ENCODE results near the gene GEMIN2. TPM values are rescaled to one million over a fixed set of nuclear protein-coding genes. Genes with fewer than 3 reads are reported as not detected.

Gene GEMIN2
- total and polyA plus RNA-seq, 11 donors, result 3.8 to 18.2 (median 7.4) TPM

DNA sequence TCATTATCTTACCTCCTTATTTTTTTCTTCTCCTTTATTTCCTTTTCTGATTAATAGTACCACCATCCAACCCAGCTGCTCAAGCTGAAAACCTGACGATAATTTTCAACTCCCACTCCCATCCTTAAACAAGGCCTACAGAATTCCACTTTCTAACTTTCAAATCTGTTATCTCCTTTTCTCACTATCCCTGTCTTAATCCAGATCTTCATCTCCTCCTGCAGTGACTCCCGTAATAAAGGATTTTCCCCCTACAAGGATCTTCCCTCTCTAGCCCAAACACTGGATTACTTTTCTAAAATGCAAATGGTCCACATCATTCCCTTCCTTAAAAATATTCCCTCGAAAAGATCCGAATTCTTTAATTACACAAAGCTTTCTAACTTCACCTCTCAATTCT, 54.5 kb downstream of the GEMIN2 start:
- ATAC-seq, result no peak
- no peak for DNase-seq
- WGBS, 4 donors, result 72 to 76% (median 73%) methylated on average over 4 of the region's 4 CpGs
- H3K4me3 ChIP-seq, result peak overlapping the region in 9 of 12 donors; percentile 69 to 88 (median 85)
- TF ChIP-seq, protein P1, sequence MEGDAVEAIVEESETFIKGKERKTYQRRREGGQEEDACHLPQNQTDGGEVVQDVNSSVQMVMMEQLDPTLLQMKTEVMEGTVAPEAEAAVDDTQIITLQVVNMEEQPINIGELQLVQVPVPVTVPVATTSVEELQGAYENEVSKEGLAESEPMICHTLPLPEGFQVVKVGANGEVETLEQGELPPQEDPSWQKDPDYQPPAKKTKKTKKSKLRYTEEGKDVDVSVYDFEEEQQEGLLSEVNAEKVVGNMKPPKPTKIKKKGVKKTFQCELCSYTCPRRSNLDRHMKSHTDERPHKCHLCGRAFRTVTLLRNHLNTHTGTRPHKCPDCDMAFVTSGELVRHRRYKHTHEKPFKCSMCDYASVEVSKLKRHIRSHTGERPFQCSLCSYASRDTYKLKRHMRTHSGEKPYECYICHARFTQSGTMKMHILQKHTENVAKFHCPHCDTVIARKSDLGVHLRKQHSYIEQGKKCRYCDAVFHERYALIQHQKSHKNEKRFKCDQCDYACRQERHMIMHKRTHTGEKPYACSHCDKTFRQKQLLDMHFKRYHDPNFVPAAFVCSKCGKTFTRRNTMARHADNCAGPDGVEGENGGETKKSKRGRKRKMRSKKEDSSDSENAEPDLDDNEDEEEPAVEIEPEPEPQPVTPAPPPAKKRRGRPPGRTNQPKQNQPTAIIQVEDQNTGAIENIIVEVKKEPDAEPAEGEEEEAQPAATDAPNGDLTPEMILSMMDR (IDR thresholded peaks at IDR 0.05), result no peak
- TF ChIP-seq POLR2A (IDR thresholded peaks at IDR 0.05), result no peak
- no peaks in the 10 kb centered on the region for H3K27me3 ChIP-seq
- intact Hi-C loops (cut with DNase I), result loop anchor here in 3 of 10 donors (5.0 to 10.0 kb wide), 3 partner anchors 54 to 256 kb away; partner anchors contain the start of gene GEMIN2 (in 1 of the 3)
- H3K27ac ChIP-seq, result peak overlapping the region in 1 of 12 donors; percentile 98
- peaks cover 0 to 40% (median 26%) of the 10 kb centered on the region in 12 donors for H3K4me1 ChIP-seq
- H3K36me3 ChIP-seq, result peaks cover 0 to 33% (median 10%) of the 10 kb centered on the region in 9 donors
- H3K9me3 ChIP-seq, result no peaks in the 10 kb centered on the region

DNA sequence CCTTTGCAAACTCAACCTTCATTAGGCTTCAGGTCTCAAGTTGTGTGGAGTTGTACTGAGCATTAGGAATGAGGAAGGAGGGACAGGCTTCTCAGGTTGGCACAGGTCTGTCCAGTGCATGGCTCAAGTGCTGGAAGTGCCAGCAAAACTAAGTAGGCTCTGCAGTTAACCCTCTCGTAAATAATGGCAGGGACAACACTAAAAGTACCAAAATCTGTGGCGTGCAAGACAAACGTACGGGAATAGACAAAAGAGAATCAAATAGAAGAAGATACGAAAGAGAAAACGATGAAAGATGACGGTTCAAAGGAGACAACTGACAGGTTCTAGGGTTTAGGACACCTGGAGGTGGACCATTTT, 55.4 kb downstream of the GEMIN2 start:
- Histone ChIP-seq H3K4me3 (peak overlapping the region; percentile 69 to 88 (median 82)), H3K36me3 (peaks cover 0 to 26% (median 4%) of the 10 kb centered on the region in 9 donors), H3K27ac (peak overlapping the region; percentile 89 to 99 (median 98)), H3K4me1 (peaks cover 0 to 45% (median 27%) of the 10 kb centered on the region in 12 donors), H3K27me3 (no peaks in the 10 kb centered on the region), H3K9me3 (no peaks in the 10 kb centered on the region)
- WGBS, 4 donors, result 0 to 1% (median 0%) methylated on average over 7 of the region's 7 CpGs
- DNase-seq, result no peak
- ATAC-seq, result peak in 3 of 4 donors; percentile 23 to 60 (median 35)
- TF ChIP-seq, protein P1 (IDR thresholded peaks at IDR 0.05), result no peak
- TF ChIP-seq POLR2A (IDR thresholded peaks at IDR 0.05), result no peak
- intact Hi-C loops (cut with DNase I), result loop anchor here in 3 of 10 donors (5.0 to 10.0 kb wide), 3 partner anchors 55 to 255 kb away; partner anchors contain the start of gene GEMIN2 (in 1 of the 3)

DNA sequence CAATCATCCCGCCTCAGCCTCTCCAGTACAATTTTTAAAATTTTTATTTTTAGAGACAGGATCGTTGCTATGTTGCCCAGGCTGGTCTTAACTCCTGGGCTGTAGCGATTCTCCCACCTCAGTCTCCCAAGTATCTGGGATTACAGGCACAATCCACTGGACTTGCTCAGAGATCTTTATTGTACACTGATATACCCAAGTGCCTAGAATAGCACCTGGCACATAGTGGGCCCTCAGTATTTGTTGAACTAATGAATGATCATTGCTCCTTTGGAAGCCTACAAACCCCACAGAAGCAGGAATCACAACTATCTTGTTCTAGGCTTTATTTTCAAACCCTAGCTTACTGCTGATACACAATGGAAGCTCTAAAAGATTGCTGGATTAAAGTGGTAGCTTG, 59.1 kb downstream of the GEMIN2 start:
- TF ChIP-seq, protein P1 (IDR thresholded peaks at IDR 0.05), result no peak
- TF ChIP-seq POLR2A (IDR thresholded peaks at IDR 0.05), result no peak
- no peak overlapping the region for H3K4me3 ChIP-seq
- intact Hi-C loops (cut with DNase I), result loop anchor here in 7 of 10 donors (5.0 to 10.0 kb wide), 7 partner anchors 61 to 262 kb away; partner anchors contain the start of genes FBXO33 (in 4 of the 7), SEC23A (in 4 of the 7) and GEMIN2 (in 1 of the 7)
- no peaks in the 10 kb centered on the region for H3K9me3 ChIP-seq
- H3K4me1 ChIP-seq, result peaks cover 0 to 44% (median 35%) of the 10 kb centered on the region in 12 donors
- peaks cover 0 to 21% (median 20%) of the 10 kb centered on the region in 9 donors for H3K36me3 ChIP-seq
- H3K27me3 ChIP-seq, result no peaks in the 10 kb centered on the region
- DNase-seq (no peak), ATAC-seq (no peak)
- 67 to 81% (median 74%) methylated on average over 3 of the region's 3 CpGs for WGBS, 4 donors
- H3K27ac ChIP-seq, result no peak overlapping the region

DNA sequence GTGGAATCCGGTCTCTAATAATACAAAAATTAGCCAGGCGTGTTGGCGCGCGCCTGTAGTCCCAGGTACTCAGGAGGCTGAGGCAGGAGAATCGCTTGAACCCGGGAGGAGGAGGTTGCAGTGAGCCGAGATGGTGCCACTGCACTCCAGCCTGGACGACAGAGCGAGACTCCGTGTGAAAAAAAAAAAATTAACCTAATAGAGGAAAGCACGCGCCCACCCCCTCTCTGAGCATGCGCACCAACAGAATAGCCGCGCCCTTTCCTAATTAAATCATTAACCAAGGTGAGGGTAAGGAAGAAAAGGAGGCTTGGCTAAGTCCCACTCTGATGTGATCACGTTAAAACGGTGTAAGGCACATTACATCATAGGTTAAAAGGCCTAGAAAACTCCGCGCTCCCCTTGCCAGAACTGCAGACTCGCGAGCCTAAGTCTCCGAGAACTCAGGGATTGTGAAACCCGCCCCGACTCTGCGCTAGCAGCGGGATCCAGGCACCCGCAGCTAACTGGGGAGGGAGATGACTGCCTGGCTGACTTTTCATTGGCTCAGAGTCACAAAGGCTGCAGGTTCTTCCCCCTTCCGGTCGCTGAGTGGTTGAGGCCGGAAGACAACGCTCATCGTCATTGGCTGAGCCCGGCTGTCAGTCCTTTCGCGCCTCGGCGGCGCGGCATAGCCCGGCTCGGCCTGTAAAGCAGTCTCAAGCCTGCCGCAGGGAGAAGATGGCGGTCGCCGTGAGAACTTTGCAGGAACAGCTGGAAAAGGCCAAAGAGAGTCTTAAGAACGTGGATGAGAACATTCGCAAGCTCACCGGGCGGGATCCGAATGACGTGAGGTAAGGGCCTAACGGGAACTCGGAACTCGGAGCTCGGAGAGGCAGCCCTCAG, 60.7 kb downstream of the GEMIN2 start, which contains the start of gene PNN:
Gene PNN, plus strand, starts transcription at position 695 of the 885 bp plus-strand sequence. Its CDS starts 26 bp downstream, at position 721.
- H3K27me3 ChIP-seq, result no peaks in the 10 kb centered on the region
- DNase-seq (peak; percentile 97 to 99 (median 97)), ATAC-seq (peak; percentile 96 to 98 (median 96))
- H3K4me1 ChIP-seq, result peaks cover 0 to 31% (median 23%) of the 10 kb centered on the region in 12 donors
- peaks cover 0 to 37% (median 36%) of the 10 kb centered on the region in 9 donors for H3K36me3 ChIP-seq
- TF ChIP-seq, protein P1 (IDR thresholded peaks at IDR 0.05), result no peak
- TF ChIP-seq POLR2A (IDR thresholded peaks at IDR 0.05), result peak; percentile 46 to 93
- peak within 1 kb of the TSS; percentile 77 to 95 (median 93) for H3K27ac ChIP-seq
- intact Hi-C loops (cut with DNase I), result loop anchor here in 8 of 10 donors (1.0 to 10.0 kb wide), 9 partner anchors 63 to 260 kb away; partner anchors contain the start of genes FBXO33 (in 6 of the 8), SEC23A (in 4 of the 8) and GEMIN2 (in 1 of the 8)
- H3K9me3 ChIP-seq, result no peaks in the 10 kb centered on the region
- H3K4me3 ChIP-seq, result peak within 1 kb of the TSS; percentile 39 to 97 (median 80)
- WGBS, 4 donors, result 4 to 6% (median 5%) methylated on average over 40 to 56 of the region's 56 CpGs

Measured in heart left ventricle (tissue), 16 donors.